Measurements from ENCODE around the gene TRIM38.
"Not testable (repeated sequence)": the region's sequence is repeated elsewhere in the genome, so short reads cannot be mapped to it uniquely, and the experiment has no call there.

The TRIM38 gene

GRCh38 chr6:25943887-25944286, 18.7 kb upstream of the TRIM38 start:
- no peak for DNase-seq

DNA sequence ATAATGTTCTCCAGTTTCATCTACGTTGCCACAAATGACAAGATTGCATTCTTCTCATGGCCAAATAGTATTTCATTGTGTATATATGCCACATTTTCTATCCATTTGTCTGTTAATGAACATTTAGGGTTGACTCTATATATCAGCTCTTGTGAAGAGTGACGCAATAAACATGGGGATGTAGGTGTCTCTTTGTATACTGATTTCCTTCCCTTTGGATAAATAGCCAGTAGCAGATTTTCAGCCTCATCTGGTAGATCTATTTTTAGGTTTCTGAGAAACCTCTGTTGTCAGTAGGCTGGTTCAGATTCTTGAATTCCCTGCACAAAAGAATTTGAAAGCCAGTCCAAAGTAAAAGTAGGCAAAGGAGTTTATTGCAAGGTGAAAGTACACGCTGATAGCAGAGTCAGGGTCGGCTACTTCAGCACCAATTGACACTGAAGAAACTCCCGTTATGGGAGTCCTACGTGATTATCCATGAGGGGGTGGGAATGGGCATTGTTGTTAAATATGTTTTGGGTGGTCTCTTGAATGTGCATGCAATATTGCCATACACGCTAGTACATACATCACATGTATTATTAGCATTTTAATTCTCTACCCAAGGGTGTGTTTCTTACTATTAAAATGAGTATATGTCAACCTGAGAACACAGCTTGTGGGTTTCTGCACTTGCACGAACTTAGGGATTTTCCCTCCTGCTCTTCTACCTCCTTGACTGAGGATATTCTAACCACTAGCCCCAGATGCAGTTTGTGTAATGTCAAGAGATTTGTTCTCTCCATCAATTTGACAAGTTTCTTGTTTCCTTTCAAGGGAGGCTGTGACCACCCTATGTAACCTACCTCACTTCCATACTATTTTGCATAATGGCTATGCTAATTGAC, 17.7 kb upstream of the TRIM38 start:
- no peak for DNase-seq

DNA sequence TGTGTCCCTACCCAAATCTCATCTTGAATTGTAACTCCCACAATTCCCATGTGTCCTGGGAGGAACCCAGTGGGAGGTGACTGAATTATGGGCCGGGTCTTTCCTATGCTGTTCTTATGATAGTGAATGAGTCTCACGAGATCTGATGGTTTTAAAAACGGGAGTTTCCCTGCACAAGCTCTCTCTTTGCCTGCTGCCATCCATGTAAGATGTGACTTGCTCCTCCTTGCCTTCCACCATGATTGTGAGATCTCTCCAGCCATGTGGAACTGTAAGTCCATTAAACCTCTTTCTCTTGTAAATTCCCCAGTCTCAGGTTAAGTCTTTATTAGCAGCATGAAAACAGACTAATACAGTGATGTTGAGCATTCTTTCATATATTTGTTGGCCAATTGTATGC, 16.9 kb upstream of the TRIM38 start:
- not testable (repeated sequence) for DNase-seq

DNA sequence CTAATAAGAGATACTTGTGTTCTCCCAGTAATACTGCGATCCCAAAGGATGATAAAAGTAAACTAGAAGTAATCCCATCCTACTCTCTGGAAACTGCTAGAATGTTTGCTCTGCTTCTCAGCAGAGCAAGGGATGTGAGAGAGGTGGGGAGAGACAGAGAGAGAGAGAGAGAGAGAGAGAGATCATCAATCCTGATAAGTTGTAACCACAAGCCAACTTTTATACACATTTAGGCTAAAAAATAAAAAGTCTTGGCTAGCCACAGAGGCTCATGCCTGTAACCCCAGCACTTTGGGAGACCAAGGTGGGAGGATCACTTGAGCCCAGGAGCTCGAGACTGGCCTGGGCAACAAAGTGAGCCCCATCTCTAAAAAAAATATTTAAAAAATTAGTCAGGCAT, 16.0 kb upstream of the TRIM38 start:
- DNase-seq: no peak

GRCh38 chr6:25947492-25947891, 15.1 kb upstream of the TRIM38 start:
- DNase-seq: not testable (repeated sequence)

- DNase-seq: no peak
Observed at GRCh38 chr6:25949695-25950094, 12.9 kb upstream of the TRIM38 start.

GRCh38 chr6:25950297-25950696, 12.3 kb upstream of the TRIM38 start:
- DNase-seq: no peak

- no peak for DNase-seq
Observed at GRCh38 chr6:25951296-25952032, 11.1 kb upstream of the TRIM38 start.

DNA sequence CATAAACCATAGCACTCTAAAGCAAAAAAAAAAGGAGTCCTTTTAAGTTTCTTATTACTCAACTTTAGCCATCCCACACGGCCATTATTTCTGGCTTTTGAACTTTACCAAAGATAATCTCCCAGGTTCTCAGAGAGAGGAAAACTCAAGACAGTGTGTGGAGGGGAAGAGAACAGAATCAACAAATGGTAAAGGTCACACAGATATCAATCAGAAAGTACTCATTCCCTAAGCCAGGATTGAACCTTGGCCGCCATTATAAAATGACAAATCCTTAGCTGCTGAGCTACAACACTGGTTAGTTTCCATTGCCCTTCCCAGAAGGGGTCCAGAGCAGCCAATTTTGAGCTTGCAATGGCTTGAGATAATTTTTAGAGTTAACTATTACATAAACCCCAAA, 10.1 kb upstream of the TRIM38 start:
- no peak for DNase-seq

- DNase-seq: no peak
Observed at GRCh38 chr6:25953733-25954132, 8.9 kb upstream of the TRIM38 start.

- DNase-seq: no peak
Observed at GRCh38 chr6:25954756-25955155, 7.8 kb upstream of the TRIM38 start.

DNA sequence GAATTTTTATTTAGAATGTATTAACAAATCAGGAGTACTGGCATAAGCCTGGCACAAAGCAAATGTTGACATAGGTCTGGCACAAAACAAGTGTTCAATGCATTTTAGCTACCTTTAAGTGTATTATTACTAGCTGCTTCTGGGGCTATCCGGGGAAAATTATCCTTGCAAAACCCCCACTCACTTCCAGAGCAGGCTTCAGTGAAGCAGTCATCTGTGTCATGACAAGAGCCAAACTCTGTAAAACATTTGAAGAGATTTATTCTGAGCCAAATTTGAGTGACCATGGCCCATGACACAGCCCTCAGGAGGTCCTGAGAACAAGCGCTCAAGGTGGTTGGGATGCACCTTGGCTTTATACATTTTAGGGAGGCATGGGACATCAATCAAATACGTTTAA, 6.4 kb upstream of the TRIM38 start:
- no peak for DNase-seq

- DNase-seq: no peak
Observed at GRCh38 chr6:25958700-25959162, 3.9 kb upstream of the TRIM38 start.

DNA sequence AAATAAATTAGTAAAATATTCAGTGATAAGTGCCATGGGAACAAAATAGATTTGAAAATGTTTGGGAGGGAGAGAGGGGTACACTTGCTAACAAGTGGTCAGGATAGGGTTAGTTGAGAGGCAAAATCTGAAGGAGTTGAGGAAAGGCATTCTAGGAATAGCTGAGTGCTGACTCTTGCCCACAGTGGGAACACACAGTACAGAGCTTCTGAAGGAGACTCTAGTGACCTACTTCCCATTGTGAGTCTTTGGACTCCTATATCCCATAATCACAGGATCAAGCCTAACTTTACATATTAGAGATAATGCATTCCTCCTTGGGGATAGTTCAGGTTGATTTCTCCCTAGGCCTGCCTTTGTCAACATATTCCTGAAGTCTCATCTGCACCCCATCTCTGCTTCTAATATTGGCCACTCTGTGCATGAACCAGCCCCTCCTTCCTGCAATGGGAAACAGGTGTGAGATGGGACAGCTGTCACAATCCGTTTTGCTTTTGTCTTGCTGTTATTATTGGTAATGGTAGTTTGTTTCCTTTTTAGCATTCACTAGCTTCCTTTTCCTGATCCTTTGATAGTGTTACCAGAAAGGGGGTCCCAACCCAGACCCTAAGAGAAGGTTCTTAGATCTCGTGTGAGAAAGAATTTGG, 2.6 kb upstream of the TRIM38 start:
- DNase-seq: no peak

GRCh38 chr6:25960734-25961133, 1.9 kb upstream of the TRIM38 start:
- DNase-seq: no peak

DNA sequence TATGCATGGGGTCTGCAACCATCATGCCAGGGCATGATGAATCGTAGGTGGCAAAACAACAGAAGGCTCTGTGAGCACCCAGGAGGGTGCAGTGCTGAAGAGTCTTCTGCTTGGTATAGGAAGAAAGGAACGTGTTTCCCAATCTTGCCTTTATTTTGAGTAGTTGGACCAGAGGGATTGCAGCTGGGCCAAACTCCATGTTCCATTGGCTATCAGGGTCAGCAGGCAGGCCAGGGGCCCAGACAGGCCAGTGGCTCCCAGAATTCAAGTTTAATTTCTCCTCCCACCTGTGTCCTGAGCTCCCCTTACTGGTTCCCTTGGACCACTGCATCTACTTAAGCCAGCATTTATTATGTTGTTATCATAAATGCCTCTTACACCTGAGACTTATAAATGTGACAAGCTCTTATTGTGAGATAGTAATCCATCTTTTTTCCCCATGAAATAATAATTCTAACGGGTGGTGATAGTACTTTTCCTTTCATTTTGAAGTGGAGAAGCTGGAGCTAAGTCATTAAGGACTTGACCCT, 918 bp upstream of the TRIM38 start:
- DNase-seq: no peak

GRCh38 chr6:25963426-25964123, 973 bp downstream of the TRIM38 start:
- no peak for DNase-seq

GRCh38 chr6:25965058-25965457, 2.5 kb downstream of the TRIM38 start:
- DNase-seq: no peak

DNA sequence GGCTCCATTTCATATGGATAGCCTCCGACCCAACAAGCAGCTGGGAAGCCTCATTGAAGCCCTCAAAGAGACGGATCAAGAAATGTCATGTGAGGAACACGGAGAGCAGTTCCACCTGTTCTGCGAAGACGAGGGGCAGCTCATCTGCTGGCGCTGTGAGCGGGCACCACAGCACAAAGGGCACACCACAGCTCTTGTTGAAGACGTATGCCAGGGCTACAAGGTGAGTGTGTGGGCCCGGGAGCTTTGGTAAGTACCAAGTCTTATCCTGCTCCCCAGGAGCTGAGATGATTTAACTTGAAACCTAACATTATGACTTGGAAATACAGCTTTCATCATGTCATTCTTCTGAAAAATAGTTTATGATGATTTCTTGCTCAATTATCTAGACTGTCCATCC, 4.1 kb downstream of the TRIM38 start:
- no peak for DNase-seq

- no peak for DNase-seq
Observed at GRCh38 chr6:25968769-25969168, 6.2 kb downstream of the TRIM38 start.

DNA sequence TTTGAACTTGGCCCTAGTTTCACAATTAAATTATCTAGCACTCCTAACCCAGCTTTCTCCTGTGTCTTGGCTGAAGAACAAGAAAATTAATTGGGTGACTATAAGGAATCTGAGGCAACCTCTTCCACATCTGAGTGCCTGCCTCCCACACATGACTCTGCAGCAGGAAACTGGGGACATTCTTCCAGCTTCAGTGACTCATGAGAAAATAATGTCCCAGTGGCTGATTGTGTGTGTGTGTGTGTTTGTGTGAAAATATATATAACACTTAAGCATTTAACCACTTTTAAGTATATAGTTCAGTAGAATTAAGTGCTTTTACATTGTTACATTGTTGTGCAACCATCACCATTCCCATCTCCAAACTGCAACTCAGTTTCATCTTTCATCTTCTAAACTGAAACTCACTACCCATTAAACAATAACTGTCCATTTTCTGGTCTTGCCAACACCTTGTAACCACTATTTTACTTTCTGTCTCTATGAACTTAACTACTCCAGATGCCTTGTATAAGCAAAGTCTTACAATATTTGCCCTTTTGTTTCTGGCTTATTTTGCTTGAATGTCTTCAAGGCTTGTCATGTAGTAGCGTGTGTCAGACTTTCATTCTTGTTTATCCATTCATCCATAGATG, 8.7 kb downstream of the TRIM38 start:
- no peak for DNase-seq

DNA sequence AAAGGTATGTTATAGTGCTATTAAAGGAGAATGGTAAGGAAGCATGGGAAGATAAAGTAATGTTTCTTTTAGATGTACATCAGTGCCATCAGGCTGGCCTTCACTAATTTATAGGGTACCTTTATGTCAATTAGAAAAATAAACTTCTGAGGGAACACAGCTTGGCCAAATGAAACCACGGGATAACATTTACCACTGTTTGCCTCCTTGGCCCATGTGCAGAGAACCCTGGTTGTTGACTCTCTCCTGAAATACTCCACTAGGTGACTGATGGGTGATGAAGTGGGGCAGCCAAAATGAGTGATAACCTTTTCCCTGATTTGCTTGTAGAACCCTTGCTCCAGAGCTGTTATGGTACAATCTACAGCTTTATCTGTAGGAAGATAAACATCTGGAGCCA, 9.5 kb downstream of the TRIM38 start:
- no peak for DNase-seq
